ENCODE data around the gene SENP3.
A peak's percentile ranks its signal among the peaks of the same experiment; 100 is the strongest.

The SENP3 gene

DNA sequence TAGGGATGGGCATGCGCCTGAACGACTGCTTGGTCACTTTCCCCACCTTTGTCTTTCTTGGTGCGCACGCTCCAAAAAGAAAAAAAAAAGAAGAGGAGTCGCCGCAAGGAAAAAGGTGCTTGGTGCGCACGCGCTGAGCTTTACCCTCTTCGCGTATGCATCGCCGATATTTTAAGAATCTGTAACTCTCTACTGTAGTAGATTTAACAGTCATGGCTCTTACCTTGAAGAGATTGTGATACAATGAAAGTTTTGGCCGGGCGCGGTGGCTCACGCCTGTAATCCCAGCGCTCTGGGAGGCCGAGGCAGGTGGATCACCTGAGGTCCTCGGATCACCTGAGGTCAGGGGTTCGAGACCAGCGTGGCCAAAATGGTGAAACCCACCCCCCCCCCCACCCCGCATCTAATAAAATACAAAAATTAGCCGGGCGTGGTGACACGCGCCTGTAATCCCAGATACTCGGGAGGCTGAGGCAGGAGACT is 53.6 kb downstream of the SENP3 start:
- Histone ChIP-seq H4K20me1 (ENCODE audit: insufficient read depth, low read length) (no peaks in the 10 kb centered on the region), H3K36me3 (replicated peaks; ENCODE audit: insufficient read depth, low read length) (no peaks in the 10 kb centered on the region), H3K27ac (ENCODE audit: low read length) (peak overlapping the region; percentile 69; the same call in 1 of the 2 replicates), H3K4me2 (ENCODE audit: low read depth, low read length) (peak overlapping the region; percentile 73), H3K9me2 (replicated peaks; ENCODE audit: insufficient read depth, low read length) (no peaks in the 10 kb centered on the region), H3F3A (ENCODE audit: insufficient read depth, low read length) (no peaks in the 10 kb centered on the region), H3K9ac (ENCODE audit: low read length) (peak overlapping the region; percentile 63; the same call in 1 of the 2 replicates), H3K4me3 (ENCODE audit: low read length) (peak overlapping the region; percentile 60), H2AFZ (ENCODE audit: low read length) (peak overlapping the region; percentile 66; the same call in 1 of the 2 replicates), H3K79me2 (ENCODE audit: low read length) (peaks cover 39% of the 10 kb centered on the region), H3K9me3 (replicated peaks; ENCODE audit: insufficient read depth, low read length) (no peaks in the 10 kb centered on the region), H3K27me3 (replicated peaks; ENCODE audit: insufficient read depth, low read length) (no peaks in the 10 kb centered on the region), H3K4me1 (ENCODE audit: low read length) (0 out of 2 replicates have a peak, but pooled peaks cover 7% of the 10 kb centered on the region)
- DNase-seq, result no peak
- TF ChIP-seq EZH2 (optimal IDR thresholded peaks at IDR 0.05; ENCODE audit: low read depth, low read length) (no peak), EZH2phosphoT487 (IDR thresholded peaks at IDR 0.05; ENCODE audit: low read length) (no peak), CTCF (IDR thresholded peaks at IDR 0.05; ENCODE audit: low read length) (no peak)

DNA sequence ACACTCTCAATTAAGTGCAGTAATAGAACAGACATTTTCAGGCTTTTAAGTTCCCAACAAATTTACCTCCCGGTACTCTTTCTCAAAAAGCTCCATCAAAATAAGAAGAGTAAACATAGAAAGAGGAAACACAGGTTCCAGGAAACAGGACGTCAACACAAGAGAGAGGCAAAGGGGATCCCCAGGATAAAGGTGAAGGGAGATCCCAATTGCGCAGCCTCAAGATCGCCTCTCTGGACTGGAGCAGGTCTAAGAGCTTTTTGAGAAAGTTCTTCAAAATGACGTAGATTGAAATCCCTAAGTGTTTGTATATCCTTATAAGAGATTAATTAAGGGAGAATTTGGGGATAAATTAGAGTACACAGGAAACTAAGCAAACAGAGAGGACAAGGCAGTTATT is 56.9 kb downstream of the SENP3 start:
- Histone ChIP-seq H3K9me3 (replicated peaks; ENCODE audit: insufficient read depth, low read length) (no peaks in the 10 kb centered on the region), H3K27me3 (replicated peaks; ENCODE audit: insufficient read depth, low read length) (no peaks in the 10 kb centered on the region), H3K36me3 (replicated peaks; ENCODE audit: insufficient read depth, low read length) (no peaks in the 10 kb centered on the region), H3K27ac (ENCODE audit: low read length) (no peak overlapping the region), H2AFZ (ENCODE audit: low read length) (no peak overlapping the region), H3F3A (ENCODE audit: insufficient read depth, low read length) (no peaks in the 10 kb centered on the region), H3K4me3 (ENCODE audit: low read length) (no peak overlapping the region), H4K20me1 (ENCODE audit: insufficient read depth, low read length) (no peaks in the 10 kb centered on the region), H3K4me2 (ENCODE audit: low read depth, low read length) (no peak overlapping the region), H3K9ac (ENCODE audit: low read length) (no peak overlapping the region), H3K79me2 (ENCODE audit: low read length) (peaks cover 7% of the 10 kb centered on the region), H3K4me1 (ENCODE audit: low read length) (0 out of 2 replicates have a peak, but pooled peaks cover under 1% of the 10 kb centered on the region), H3K9me2 (replicated peaks; ENCODE audit: insufficient read depth, low read length) (no peaks in the 10 kb centered on the region)
- TF ChIP-seq CTCF (IDR thresholded peaks at IDR 0.05; ENCODE audit: low read length) (no peak), EZH2phosphoT487 (IDR thresholded peaks at IDR 0.05; ENCODE audit: low read length) (no peak), EZH2 (optimal IDR thresholded peaks at IDR 0.05; ENCODE audit: low read depth, low read length) (no peak)
- no peak for DNase-seq

- DNase-seq, result no peak
- no peak overlapping the region for H3K4me2 ChIP-seq (ENCODE audit: low read depth, low read length)
- H3F3A ChIP-seq (ENCODE audit: insufficient read depth, low read length), result no peaks in the 10 kb centered on the region
- no peaks in the 10 kb centered on the region for H3K27me3 ChIP-seq (replicated peaks; ENCODE audit: insufficient read depth, low read length)
- H3K9ac ChIP-seq (ENCODE audit: low read length), result no peak overlapping the region
- H3K79me2 ChIP-seq (ENCODE audit: low read length), result no peaks in the 10 kb centered on the region
- H3K27ac ChIP-seq (ENCODE audit: low read length), result no peak overlapping the region
- H3K4me1 ChIP-seq (ENCODE audit: low read length), result no peaks in the 10 kb centered on the region
- no peaks in the 10 kb centered on the region for H3K9me2 ChIP-seq (replicated peaks; ENCODE audit: insufficient read depth, low read length)
- H3K9me3 ChIP-seq (replicated peaks; ENCODE audit: insufficient read depth, low read length), result no peaks in the 10 kb centered on the region
- no peaks in the 10 kb centered on the region for H4K20me1 ChIP-seq (ENCODE audit: insufficient read depth, low read length)
- TF ChIP-seq EZH2phosphoT487 (IDR thresholded peaks at IDR 0.05; ENCODE audit: low read length) (no peak), CTCF (IDR thresholded peaks at IDR 0.05; ENCODE audit: low read length) (no peak), EZH2 (optimal IDR thresholded peaks at IDR 0.05; ENCODE audit: low read depth, low read length) (no peak)
- H3K4me3 ChIP-seq (ENCODE audit: low read length), result no peak overlapping the region
- H3K36me3 ChIP-seq (replicated peaks; ENCODE audit: insufficient read depth, low read length), result no peaks in the 10 kb centered on the region
- no peak overlapping the region for H2AFZ ChIP-seq (ENCODE audit: low read length)
Measured at GRCh38 chr17:7620835-7621234, 59.1 kb downstream of the SENP3 start.
